HG02759 (cell line): ENCODE measurements around the gene SSUH2.

Experiments
- ATAC-seq: cut with Tn5 transposase; IDR thresholded peaks from one replicate; pipeline ENCODE4 v1.9.1; 2021; ENCODE audit warnings: mild to moderate bottlenecking, moderate library complexity; ENCODE audit not compliant: unreplicated experiment

SSUH2 gene

DNA sequence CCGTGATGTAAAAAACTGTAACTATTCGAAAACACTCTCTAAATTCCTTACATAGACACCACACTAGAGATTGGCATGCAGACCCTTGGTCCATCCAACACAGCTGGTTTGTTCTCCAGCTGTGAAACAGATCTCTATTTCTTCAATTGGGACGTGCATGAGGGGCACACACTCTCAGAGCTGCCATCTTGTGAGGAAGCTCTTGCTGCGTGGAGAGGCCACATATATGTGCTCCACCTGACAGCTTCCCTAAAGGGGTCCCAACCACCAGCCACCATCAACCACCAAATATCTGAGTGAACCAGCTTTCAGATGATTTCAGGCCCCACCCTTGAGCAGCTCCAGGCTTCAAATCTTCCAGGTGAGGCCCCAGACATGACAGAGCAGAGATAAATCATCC lies 25.6 kb downstream of the SSUH2 start:
- no peak for ATAC-seq

DNA sequence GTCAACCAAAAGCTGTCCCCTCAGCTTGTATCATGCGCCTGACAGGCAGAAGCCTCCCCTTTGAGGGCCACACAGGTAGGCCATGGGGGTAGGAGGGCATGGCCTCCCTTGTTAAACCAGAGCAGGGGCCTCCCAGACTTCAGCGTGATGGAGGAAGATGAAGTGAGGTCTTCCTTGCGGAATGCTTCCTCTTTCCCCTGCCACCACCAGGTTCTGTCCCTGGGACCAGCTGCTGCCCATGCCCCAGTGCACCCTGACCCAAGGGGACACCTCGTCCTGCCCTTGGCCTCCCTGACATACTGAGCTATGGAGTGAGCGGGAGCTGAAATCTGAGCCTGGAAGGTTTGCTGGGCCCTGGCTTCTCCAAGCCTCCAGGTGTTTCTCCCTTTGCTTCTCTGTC lies 26.7 kb downstream of the SSUH2 start:
- no peak for ATAC-seq

DNA sequence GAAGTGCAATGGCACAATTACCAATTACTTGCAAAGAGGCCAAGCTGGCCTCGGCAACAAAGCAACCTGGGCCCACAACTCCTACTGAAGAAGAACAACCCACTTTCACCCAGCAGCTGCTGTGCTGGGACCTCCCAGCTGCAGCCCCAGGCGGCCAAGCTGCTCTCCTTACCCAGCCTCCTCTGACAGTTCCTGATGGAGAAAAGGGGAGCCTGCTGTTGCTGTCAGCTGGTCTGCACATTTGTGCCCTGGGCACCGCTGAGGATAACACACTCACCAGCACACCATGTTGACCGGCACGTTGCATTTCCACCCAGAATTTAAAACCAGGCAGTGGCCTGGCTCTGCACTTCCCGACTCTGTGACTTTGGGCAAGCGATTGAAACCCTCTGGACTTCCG lies 33.6 kb downstream of the SSUH2 start:
- ATAC-seq = no peak

DNA sequence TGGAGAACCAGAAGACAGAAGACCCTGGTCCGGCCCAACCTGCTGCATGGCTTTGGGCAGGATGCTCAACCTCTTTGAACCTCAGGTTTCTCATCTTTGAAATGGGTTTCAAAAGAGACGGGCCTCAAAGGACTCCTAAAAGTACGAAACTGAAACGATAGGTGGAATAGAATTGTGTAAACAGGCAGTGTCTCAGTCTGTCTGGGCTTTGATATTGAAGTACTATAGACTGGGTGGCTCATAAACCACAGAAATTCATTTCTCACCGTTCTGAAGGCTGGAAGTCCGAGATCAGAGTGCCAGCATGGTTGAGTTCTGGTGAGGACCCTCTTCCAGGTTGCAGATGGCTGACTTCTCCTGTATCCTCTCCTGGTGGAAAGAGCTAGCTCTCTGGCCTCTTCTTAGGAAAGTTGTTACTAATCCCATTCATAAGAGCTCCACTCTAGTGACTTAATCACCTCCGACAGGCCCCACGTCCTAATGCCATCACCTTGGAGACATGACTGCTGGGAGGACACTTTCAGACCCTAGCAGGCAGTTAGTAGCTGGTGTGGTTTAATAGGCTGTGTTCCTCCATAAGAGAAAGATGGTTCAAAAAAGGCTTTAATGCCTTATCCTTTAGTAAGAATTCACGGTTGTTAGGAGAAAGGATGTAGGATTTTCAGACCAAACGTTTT lies 35.7 kb downstream of the SSUH2 start:
- no peak for ATAC-seq

DNA sequence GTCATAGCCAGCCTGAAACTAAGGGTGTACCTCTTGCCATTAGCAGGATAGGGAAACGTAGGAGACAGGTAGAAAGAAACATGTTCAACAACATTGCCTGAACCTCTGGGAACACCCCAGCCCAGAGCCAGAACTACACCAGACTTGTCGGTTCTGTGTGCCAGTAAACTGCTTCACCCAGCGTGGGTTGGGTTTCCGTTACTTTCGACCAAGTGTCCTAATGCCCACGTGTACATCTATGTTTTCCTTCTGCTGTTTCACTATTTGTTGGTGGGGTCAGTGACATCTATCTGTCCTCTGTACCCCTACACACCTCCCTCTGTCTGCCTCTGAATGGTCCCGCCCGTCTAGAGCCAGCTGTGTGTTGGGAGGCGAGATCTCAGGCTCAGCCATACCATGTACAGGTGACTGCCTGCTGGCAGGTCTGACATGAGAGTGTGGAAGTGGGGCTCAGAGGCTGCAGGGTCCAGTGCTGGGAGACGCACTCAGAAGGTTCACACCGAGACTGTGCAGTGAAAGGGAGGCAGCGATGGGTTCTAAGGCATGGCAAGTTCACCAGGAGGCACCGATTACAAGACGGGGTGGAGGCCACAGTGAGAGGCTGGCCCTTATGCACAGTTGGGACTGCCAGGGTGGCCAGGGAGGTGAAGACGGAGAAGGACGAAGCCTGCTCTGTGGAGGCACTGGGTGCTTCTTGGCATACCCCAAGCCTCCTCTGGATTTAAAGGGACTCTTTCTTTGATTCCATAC lies 36.4 kb downstream of the SSUH2 start:
- ATAC-seq = no peak

- peak; percentile 68 for ATAC-seq
Measured at GRCh38 chr3:8607234-8608040, 37.2 kb downstream of the SSUH2 start.

DNA sequence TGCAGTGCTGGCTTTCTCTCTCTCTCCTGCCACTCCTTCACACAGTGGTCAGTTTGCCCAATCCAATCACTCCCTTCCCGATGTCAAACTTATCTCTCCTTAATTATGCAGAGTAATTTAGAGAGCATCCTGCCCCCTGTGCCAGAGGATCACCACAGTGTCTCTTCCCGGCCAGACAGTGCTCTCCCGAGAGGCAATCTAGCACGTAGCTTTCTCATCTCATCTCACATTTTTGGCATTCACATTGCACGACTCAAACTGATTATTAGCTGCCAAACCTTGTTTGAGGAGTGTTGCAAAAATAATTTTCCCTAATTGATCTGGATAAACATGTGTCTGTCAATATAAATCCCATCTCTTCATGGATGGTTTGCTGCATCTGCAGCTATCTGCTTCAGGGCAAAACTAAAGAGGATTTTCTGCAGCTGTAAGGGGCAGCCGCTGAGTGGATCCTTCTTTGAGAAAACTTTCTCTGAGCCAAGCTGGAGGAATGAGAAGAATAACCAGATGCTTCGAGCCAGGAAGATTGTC lies 37.8 kb downstream of the SSUH2 start:
- no peak for ATAC-seq

- no peak for ATAC-seq
Measured at GRCh38 chr3:8604988-8605387, 39.6 kb downstream of the SSUH2 start.

DNA sequence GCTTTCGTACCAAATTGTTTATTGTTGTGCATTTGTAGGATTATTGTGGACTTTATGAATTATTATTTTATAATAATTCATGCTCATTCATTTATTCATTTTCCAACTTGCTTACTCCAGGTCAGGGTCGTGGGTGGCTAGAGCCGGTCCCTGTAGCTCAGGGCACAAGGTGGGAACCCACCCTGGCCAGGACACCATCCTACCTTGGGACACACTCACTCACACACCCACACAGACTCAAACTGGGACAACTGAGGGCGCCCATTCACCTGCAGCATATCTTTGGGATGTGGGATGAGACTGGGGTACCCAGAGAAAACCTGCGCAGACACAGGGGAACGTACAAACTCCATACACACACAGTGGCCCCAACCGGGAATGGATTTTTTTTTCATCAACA lies 40.6 kb downstream of the SSUH2 start:
- ATAC-seq = no peak

GRCh38 chr3:8603115-8603710 lies 41.4 kb downstream of the SSUH2 start:
- no peak for ATAC-seq

GRCh38 chr3:8600457-8600856 lies 44.1 kb downstream of the SSUH2 start:
- no peak for ATAC-seq

DNA sequence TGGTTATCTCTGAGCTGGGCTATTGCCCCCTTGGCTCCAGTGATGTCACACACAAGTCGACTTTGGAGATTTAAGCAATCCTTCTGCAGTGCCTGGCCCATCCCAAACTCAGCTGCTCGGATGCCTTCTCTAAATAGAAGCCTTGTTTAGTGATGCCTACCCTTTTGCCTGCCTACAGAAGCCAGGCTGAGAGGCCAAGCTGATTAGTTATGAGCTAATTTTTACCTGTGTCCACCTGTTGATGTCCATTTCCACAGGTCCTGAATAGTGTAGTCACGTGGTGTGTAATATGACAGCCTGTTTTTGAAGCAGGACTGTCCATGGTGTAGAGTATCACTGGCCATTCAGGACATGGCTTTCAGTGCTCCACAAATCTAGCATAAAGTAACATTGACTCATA lies 45.5 kb downstream of the SSUH2 start:
- no peak for ATAC-seq

DNA sequence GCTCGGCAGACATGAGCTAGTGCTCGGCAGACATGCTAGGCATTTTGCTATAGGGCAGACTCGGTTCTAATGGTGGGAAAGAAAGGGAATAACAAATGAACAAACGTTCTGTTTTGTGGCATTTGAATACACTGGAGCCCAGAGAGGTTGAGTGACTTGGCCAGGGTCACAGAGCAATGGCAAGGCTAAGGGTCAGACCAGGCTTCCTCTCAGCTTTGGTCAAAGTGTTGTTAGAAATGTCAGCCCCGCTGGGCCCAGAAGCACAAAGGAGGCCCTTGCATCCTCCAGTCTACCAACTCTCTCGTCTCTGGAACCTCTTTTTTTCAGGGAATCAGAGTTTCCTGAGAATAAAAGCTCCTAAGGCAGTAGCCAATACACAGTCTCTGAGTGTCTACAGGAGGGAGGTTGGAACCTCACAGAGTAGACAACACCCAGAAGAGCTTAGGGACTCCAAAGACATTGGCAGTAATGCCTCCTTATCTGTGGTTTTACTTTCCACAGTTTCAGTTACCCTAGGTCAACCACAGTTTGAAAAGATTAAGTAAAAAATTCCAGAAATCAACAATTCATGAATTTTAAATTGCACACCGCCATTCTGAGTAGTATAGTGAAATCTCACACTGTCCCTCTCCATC lies 47.3 kb downstream of the SSUH2 start:
- ATAC-seq = no peak

DNA sequence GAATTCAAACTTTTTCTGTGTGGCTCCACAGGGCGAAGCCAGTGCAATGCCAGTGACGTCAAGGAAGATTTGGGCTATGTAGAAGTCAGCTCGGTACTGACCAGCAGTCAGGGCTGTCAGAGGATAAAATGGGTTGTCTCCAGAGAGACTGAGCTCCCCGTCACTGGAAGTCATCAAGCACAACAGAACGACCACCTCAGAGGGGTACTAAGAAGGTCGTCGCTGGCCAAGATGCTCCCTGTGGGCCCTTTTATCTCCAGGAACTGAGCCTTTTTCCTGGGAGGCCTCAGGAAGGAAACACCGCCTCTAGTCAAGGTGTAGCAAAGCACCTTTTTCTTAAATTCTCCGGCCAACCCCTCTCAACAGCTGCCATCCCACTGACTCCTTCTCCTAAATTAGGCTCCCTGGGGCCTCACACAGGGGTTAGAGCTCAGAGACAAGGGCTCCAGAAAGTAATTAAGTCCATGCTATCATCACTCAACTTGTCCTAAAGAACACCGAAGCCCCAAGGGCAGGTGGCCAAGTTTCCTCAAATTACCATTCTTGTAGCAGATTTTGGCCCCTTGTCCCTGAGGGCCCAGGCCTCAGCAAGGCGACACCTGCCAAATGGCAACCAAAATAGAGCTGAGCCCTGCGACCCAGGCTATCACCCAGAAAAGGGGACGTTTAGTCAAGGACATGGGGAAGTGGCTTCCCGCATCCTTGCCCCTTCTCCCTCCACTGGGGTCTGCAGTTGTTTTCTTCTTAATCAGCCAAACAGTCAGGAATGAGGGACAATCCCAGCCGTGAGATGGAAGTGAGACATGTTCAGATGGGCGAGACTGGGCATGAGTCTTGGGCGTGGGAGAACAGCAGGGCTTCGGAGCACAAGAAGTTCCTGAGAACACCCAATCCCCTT lies 48.0 kb downstream of the SSUH2 start:
- no peak for ATAC-seq

DNA sequence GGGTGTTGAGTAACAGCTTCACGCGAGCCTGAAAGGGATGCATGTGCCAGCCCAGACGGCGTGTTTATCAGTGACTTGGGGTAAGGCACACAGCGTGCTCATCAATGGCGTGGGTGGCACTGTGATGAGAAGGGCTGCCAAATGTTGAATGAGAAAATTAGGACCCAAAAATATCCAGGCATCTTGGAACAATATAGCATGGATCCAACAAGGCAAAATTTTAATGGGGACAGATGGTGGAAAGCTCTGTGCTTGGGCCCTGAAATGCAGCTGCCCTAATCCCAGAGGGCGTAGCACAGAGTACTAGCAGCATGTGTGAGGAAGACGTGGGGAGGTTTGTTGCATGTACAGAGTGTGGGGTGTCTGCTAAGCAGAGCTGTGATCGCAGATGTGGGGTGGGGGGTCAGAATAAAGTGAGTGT lies 48.9 kb downstream of the SSUH2 start:
- ATAC-seq = no peak

GRCh38 chr3:8595252-8595651 lies 49.3 kb downstream of the SSUH2 start:
- no peak for ATAC-seq

DNA sequence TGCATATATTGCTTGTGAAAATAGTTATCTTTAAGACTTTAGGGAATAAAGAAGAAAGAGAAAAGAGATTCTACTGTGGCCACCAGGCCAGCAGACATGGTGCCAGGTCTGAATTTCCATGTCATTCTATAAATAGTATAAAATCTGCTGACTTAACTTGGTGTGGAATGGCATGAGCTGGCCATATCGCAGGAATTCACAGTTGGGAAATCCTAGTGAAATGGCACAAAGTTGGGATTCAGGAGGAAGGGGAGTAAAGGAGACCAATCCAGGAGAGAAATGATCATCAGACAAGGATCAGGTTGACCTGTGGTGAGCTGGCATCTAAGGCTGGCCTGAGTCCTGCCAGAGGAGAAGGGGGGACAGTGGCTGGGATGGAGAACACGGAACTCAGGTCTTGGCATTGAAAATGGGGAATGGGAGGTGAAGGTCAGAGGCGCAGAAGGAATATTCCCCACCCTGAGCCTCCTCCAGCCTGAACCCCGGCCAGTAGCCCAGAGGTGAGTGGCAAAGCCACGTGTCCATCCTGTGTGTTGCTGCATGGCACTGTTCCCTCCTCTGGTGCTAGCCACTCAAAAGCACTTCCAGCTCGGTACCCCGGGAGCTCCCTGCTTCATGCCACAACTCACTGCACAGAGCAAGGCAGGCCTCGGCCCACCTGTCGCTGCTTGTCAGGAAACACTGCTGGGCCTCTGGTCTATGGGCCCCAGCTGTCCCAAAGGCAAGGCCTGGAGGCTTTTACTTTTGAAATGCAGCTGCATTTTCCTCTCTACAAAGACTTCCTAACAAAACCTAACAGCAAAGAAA lies 51.4 kb downstream of the SSUH2 start:
- ATAC-seq = no peak

- ATAC-seq = no peak
Measured at GRCh38 chr3:8589880-8590556, 54.6 kb downstream of the SSUH2 start.
